ENCODE data around the gene ZBED3. TPM values are rescaled to one million over a fixed set of nuclear protein-coding genes. Genes with fewer than 3 reads are reported as not detected.
A peak's percentile ranks its signal among the peaks of the same experiment; 100 is the strongest.

The ZBED3 gene
- total and polyA plus RNA-seq, 2 donors (not counting 1 experiment from before 2014, with no cell fraction given): 0.30 to 1.2 TPM

DNA sequence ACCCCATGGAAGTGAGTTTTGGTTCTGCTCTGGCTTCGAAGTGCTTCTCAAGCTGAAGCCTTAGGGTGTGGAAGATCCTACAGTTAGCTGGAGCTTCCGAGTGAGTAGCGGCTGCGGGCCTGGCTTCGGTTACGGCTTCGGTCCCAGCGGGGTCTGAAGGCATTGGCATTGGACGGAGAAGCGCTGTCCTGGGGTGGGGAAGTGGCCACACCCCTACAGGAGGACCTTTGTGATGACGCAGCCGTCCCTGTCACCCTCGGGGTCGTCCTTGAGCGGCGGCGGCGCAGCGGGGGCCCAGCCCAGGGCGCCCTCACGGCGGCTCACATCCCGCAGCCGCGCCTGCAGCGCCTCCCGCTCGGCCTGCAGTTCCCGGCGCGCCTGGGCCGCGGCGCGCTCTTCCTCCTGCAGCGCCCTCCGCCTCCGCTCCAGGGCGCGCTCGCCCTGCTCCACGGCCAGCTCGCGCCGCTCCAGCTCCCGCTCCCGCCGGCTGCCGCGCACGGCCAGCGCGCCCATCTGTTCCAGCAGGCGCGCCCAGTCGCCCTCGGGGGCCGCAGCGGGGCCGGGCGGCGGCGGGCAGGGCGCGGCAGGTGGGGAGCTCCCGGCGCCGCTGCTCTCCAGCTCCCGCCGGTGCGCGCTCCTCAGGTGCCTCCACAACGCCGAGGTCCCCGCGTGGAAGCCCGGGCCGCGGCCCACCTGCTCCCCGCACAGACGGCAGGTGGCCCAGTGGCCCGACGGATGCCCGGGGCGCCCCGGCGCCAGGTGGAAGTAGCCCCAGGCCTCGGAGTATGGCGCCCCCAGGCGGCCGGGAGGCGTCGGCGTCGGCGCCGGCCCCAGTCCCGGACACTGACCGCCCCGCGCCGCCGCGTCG lies 9.9 kb downstream of the ZBED3 start:
- 12% methylated on average over 105 of the region's 105 CpGs for WGBS (ENCODE audit: insufficient coverage)
- H3K4me1 Mint-ChIP-seq: peaks cover 14% of the 10 kb centered on the region
- H3K9me3 Mint-ChIP-seq (ENCODE audit: insufficient read depth): peaks cover under 1% of the 10 kb centered on the region
- Histone ChIP-seq H3K4me3 (ENCODE audit: control extremely low read depth in 1 of 5, extremely low read depth in 1 of 5, insufficient read depth in 1 of 5, low read depth in 2 of 5, low read length in 4 of 5) (peak overlapping the region in 4 of 5 experiments; percentile 11 to 43 (median 36)), H3K4me2 (replicated peaks; ENCODE audit: low read depth, low read length, poor library complexity, severe bottlenecking) (peak overlapping the region; percentile 76), H3K27me3 (replicated peaks in 1 of 4; ENCODE audit: control extremely low read depth in 1 of 4, control insufficient read depth in 3 of 4, insufficient read depth in 4 of 4, low read length in 3 of 4) (no peaks in the 10 kb centered on the region), H3K9me3 (ENCODE audit: control extremely low read depth in 1 of 3, control insufficient read depth in 2 of 3, insufficient read depth in 1 of 3, low read length in 2 of 3) (no peaks in the 10 kb centered on the region), H3K79me2 (ENCODE audit: control insufficient read depth, insufficient read depth, low read length) (no peaks in the 10 kb centered on the region), H3K27ac (ENCODE audit: low read length in 2 of 2) (no peak overlapping the region), H3K9ac (ENCODE audit: low read length) (peak overlapping the region; percentile 43), H3K4me1 (ENCODE audit: control insufficient read depth in 2 of 2, insufficient read depth in 2 of 2, low read length in 2 of 2) (peaks cover 5 to 6% of the 10 kb centered on the region in 2 donors), H2AFZ (ENCODE audit: insufficient read depth, low read depth, low read length, poor library complexity, severe bottlenecking) (peak overlapping the region; percentile 48), H3K36me3 (replicated peaks in 1 of 2; ENCODE audit: control extremely low read depth in 1 of 2, control insufficient read depth in 1 of 2, extremely low read depth in 1 of 2, insufficient read depth in 2 of 2, low read length in 1 of 2) (no peaks in the 10 kb centered on the region), H4K20me1 (ENCODE audit: control insufficient read depth, insufficient read depth, low read length, poor library complexity, severe bottlenecking) (peaks cover 6% of the 10 kb centered on the region)
- DNase-seq (peak; percentile 65), ATAC-seq (ENCODE audit: low read depth) (peak; percentile 76)
- POLR2A ChIA-PET: interaction anchor here (0.7 kb wide), 1 partner anchor 1037 kb away, joined by 10 read pairs; no protein-coding TSS in a partner anchor
- intact Hi-C loops (cut with micrococcal nuclease): loop anchor here (1.0 to 5.0 kb wide), 2 partner anchors 209 to 475 kb away; no protein-coding TSS in a partner anchor
- no peak overlapping the region for H3K27ac Mint-ChIP-seq
- peaks cover 5% of the 10 kb centered on the region for H3K27me3 Mint-ChIP-seq
- H3K4me3 Mint-ChIP-seq: peak overlapping the region; percentile 69
- CTCF ChIA-PET: interaction anchor here (0.6 to 3.1 kb wide), 8 partner anchors 10 to 476 kb away, joined by 3 to 17 read pairs (median 3); partner anchors contain the start of gene ZBED3
- no peak for TF ChIP-seq EZH2 (IDR thresholded peaks at IDR 0.05; ENCODE audit: borderline replicate concordance, insufficient read depth, low read depth, low read length, poor library complexity, severe bottlenecking)
- TF ChIP-seq CTCF (IDR thresholded peaks at IDR 0.05): peak; percentile 71

DNA sequence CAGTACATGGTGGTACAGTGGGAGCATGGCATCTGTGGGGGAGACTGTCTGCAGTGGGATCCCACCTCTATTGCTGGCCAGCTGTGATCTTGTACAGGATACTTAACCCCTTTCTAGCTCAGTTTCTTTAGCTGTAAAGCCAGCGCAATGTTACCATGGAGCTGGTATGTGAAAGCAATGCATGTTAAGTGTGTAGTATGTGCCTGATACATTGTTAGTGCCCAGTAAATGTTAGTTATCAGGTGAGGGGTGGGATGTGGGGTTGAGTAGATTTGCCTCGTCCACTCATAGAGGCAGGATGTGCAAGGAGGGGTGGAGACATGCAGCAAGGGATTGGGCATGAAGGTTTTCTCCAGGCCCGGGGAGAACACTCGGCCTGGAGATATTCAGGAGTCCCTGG lies 12.3 kb downstream of the ZBED3 start:
- TF ChIP-seq EZH2 (IDR thresholded peaks at IDR 0.05; ENCODE audit: borderline replicate concordance, insufficient read depth, low read depth, low read length, poor library complexity, severe bottlenecking): no peak
- no peak for TF ChIP-seq CTCF (IDR thresholded peaks at IDR 0.05)
- Histone ChIP-seq H3K36me3 (replicated peaks in 1 of 2; ENCODE audit: control extremely low read depth in 1 of 2, control insufficient read depth in 1 of 2, extremely low read depth in 1 of 2, insufficient read depth in 2 of 2, low read length in 1 of 2) (peaks cover 0 to 3% of the 10 kb centered on the region in 2 experiments), H3K4me3 (ENCODE audit: control extremely low read depth in 1 of 5, extremely low read depth in 1 of 5, insufficient read depth in 1 of 5, low read depth in 2 of 5, low read length in 4 of 5) (no peak overlapping the region), H3K9ac (ENCODE audit: low read length) (no peak overlapping the region), H3K4me2 (replicated peaks; ENCODE audit: low read depth, low read length, poor library complexity, severe bottlenecking) (no peak overlapping the region), H3K27ac (ENCODE audit: low read length in 2 of 2) (no peak overlapping the region), H3K27me3 (replicated peaks in 1 of 4; ENCODE audit: control extremely low read depth in 1 of 4, control insufficient read depth in 3 of 4, insufficient read depth in 4 of 4, low read length in 3 of 4) (no peaks in the 10 kb centered on the region), H3K79me2 (ENCODE audit: control insufficient read depth, insufficient read depth, low read length) (no peaks in the 10 kb centered on the region), H2AFZ (ENCODE audit: insufficient read depth, low read depth, low read length, poor library complexity, severe bottlenecking) (no peak overlapping the region), H3K9me3 (ENCODE audit: control extremely low read depth in 1 of 3, control insufficient read depth in 2 of 3, insufficient read depth in 1 of 3, low read length in 2 of 3) (no peaks in the 10 kb centered on the region), H4K20me1 (ENCODE audit: control insufficient read depth, insufficient read depth, low read length, poor library complexity, severe bottlenecking) (peaks cover 6% of the 10 kb centered on the region), H3K4me1 (ENCODE audit: control insufficient read depth in 2 of 2, insufficient read depth in 2 of 2, low read length in 2 of 2) (peaks cover 5 to 6% of the 10 kb centered on the region in 2 donors)
- CTCF ChIA-PET: no interaction called here
- no peak for DNase-seq
- WGBS (ENCODE audit: insufficient coverage): 100% methylated on average over 4 of the region's 4 CpGs
- H3K4me1 Mint-ChIP-seq: peaks cover 14% of the 10 kb centered on the region
- H3K27me3 Mint-ChIP-seq: peaks cover 5% of the 10 kb centered on the region
- intact Hi-C loops (cut with micrococcal nuclease): loop anchor here (5.0 kb wide), 1 partner anchor 472 kb away; no protein-coding TSS in a partner anchor
- no peak overlapping the region for H3K27ac Mint-ChIP-seq
- ATAC-seq (ENCODE audit: low read depth): no peak
- POLR2A ChIA-PET: no interaction called here
- H3K4me3 Mint-ChIP-seq: no peak overlapping the region
- no peaks in the 10 kb centered on the region for H3K9me3 Mint-ChIP-seq (ENCODE audit: insufficient read depth)

All from B cell (primary cell).